HG03571 (cell line): Measurements from ENCODE around the gene SH3BGRL2.

Experiments used
- ATAC-seq: cut with Tn5 transposase; IDR thresholded peaks from one replicate; pipeline ENCODE4 v1.9.1; 2021; ENCODE audit not compliant: unreplicated experiment

SH3BGRL2 gene

GRCh38 chr6:79694623-79695343 is 63.7 kb downstream of the SH3BGRL2 start:
- no peak for ATAC-seq

GRCh38 chr6:79697430-79697829 is 66.3 kb downstream of the SH3BGRL2 start:
- ATAC-seq = no peak

- no peak for ATAC-seq
Observed at GRCh38 chr6:79699606-79700005, 68.5 kb downstream of the SH3BGRL2 start.

- ATAC-seq = no peak
Observed at GRCh38 chr6:79702691-79703090, 71.6 kb downstream of the SH3BGRL2 start.

- no peak for ATAC-seq
Observed at GRCh38 chr6:79704200-79704599, 73.1 kb downstream of the SH3BGRL2 start.

- no peak for ATAC-seq
Observed at GRCh38 chr6:79705456-79705995, 74.4 kb downstream of the SH3BGRL2 start.

GRCh38 chr6:79706527-79706926 is 75.4 kb downstream of the SH3BGRL2 start:
- ATAC-seq = no peak

- ATAC-seq = no peak
Observed at GRCh38 chr6:79707621-79708020, 76.5 kb downstream of the SH3BGRL2 start.

- ATAC-seq = no peak
Observed at GRCh38 chr6:79708095-79708791, 77.1 kb downstream of the SH3BGRL2 start.

- ATAC-seq = no peak
Observed at GRCh38 chr6:79710127-79710526, 79.0 kb downstream of the SH3BGRL2 start.

- no peak for ATAC-seq
Observed at GRCh38 chr6:79711167-79711566, 80.0 kb downstream of the SH3BGRL2 start.

- no peak for ATAC-seq
Observed at GRCh38 chr6:79712144-79712543, 81.0 kb downstream of the SH3BGRL2 start.

- no peak for ATAC-seq
Observed at GRCh38 chr6:79712616-79713135, 81.5 kb downstream of the SH3BGRL2 start.

GRCh38 chr6:79713701-79714322 is 82.7 kb downstream of the SH3BGRL2 start:
- no peak for ATAC-seq

GRCh38 chr6:79717989-79718388 is 86.9 kb downstream of the SH3BGRL2 start:
- no peak for ATAC-seq

- no peak for ATAC-seq
Observed at GRCh38 chr6:79718509-79719247, 87.5 kb downstream of the SH3BGRL2 start.

GRCh38 chr6:79719248-79719960 is 88.3 kb downstream of the SH3BGRL2 start:
- no peak for ATAC-seq

- ATAC-seq = no peak
Observed at GRCh38 chr6:79724816-79725215, 93.7 kb downstream of the SH3BGRL2 start.

GRCh38 chr6:79731471-79731870 is 100.3 kb downstream of the SH3BGRL2 start:
- no peak for ATAC-seq

GRCh38 chr6:79733388-79733787 is 102.3 kb downstream of the SH3BGRL2 start:
- ATAC-seq = no peak
